ENCODE measurements around the gene ADRA2C. TPM values are rescaled to one million over a fixed set of nuclear protein-coding genes. Genes with fewer than 3 reads are reported as not detected.

The ADRA2C gene
- total RNA-seq, 6 experiments from 2014 or later: 0.17 to 0.81 (median 0.65) TPM; not detected in 1

DNA sequence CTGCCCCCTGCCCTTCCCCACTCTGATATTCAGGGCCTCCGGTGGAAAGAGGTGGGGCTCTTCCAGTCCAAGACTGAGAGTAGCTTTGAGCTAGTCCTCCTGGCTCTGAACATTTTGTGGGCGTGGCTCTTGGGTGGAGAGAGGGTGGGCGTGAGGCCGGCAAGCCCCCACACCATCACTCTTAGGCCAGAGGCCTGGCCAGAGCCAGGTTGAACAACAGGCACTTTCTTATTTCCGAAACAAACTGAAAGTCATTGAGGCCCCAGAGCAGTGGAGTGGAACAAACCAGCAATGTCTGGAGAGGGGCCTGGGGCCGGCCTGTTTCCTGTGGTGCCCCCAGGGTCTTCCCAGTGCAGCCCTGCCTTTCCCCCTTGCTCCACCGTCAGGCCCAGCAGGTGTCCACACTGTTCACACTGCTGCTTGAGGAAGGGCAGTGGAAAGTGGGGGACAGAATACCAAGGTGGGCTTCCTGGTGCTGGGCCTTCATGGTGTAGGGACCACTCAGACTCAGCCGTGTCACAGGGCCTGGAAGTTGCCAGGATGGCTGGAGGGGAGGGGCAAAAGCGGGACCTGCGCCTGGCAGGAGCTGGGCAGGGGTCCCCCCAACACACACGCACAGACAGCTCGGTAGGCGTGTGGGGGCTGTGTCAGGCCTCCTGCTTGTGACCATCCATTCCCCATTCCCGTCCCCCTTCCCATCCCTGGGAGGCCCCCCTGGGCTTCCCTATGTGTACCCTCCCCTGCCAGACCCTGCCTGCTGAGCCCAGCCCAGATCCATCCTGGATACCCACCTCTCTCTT, 2.9 kb downstream of the ADRA2C start:
- H3K27ac ChIP-seq: no peak overlapping the region
- no peak for TF ChIP-seq POLR2A (IDR thresholded peaks at IDR 0.05)
- TF ChIP-seq, protein P1, sequence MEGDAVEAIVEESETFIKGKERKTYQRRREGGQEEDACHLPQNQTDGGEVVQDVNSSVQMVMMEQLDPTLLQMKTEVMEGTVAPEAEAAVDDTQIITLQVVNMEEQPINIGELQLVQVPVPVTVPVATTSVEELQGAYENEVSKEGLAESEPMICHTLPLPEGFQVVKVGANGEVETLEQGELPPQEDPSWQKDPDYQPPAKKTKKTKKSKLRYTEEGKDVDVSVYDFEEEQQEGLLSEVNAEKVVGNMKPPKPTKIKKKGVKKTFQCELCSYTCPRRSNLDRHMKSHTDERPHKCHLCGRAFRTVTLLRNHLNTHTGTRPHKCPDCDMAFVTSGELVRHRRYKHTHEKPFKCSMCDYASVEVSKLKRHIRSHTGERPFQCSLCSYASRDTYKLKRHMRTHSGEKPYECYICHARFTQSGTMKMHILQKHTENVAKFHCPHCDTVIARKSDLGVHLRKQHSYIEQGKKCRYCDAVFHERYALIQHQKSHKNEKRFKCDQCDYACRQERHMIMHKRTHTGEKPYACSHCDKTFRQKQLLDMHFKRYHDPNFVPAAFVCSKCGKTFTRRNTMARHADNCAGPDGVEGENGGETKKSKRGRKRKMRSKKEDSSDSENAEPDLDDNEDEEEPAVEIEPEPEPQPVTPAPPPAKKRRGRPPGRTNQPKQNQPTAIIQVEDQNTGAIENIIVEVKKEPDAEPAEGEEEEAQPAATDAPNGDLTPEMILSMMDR (IDR thresholded peaks at IDR 0.05): no peak
- no peak for DNase-seq

DNA sequence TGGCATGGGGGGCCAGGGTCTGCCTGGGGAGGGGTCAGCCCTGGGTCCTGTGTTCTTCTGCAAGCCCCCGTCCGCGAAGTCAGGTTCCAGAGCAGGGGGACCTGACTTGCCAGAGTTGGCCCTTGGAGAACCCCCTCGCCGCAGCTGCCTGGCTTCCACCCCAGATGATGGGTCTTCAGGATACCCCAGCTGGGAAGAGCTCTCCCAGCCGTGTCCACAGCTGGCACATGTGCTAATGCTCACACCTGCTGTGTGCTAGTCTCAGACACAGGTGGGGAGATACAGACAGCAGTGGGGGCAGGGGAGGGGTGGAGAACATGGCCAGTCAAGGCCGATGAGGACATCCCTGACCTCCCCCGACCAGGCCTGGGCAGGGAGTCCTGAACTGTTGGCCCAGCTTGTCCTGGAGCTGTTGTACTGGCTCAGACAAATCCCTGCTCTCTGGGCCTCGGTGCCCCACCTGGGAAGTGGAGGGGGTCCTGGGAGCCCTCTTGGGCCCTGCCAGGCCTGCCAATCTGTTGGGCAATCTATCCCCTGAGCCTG, 3.5 kb downstream of the ADRA2C start:
- no peaks in the 10 kb centered on the region for H3K27me3 ChIP-seq
- ATAC-seq: no peak
- peaks cover 0 to 3% (median 0%) of the 10 kb centered on the region in 4 donors for H3K4me1 ChIP-seq
- WGBS (ENCODE audit: insufficient coverage, low coverage, low lambda C conversion rate, missing lambda C conversion rate): no CpG with 5 or more reads among the region's 9 CpGs
- no peaks in the 10 kb centered on the region for H3K9me3 ChIP-seq
- DNase-seq: no peak
- H3K4me3 ChIP-seq: no peak overlapping the region
- intact Hi-C loops (cut with DNase I): loop anchor here (5.0 to 10.0 kb wide), 2 partner anchors 105 to 108 kb away; no protein-coding TSS in a partner anchor
- H3K27ac ChIP-seq: no peak overlapping the region
- H3K36me3 ChIP-seq: no peaks in the 10 kb centered on the region
- TF ChIP-seq POLR2A (IDR thresholded peaks at IDR 0.05): no peak
- TF ChIP-seq, protein P1 (IDR thresholded peaks at IDR 0.05): no peak

More for the DNA sequence above, 2.9 kb downstream of the ADRA2C start:
- WGBS (ENCODE audit: insufficient coverage, low coverage, low lambda C conversion rate, missing lambda C conversion rate): 7% methylated on average over 5 of the region's 14 CpGs
- no peaks in the 10 kb centered on the region for H3K9me3 ChIP-seq
- ATAC-seq: no peak
- peaks cover 0 to 3% (median 0%) of the 10 kb centered on the region in 4 donors for H3K4me1 ChIP-seq
- no peak overlapping the region for H3K4me3 ChIP-seq
- H3K36me3 ChIP-seq: no peaks in the 10 kb centered on the region
- no peaks in the 10 kb centered on the region for H3K27me3 ChIP-seq
- intact Hi-C loops (cut with DNase I): loop anchor here (5.0 to 10.0 kb wide), 2 partner anchors 106 to 108 kb away; no protein-coding TSS in a partner anchor

DNA sequence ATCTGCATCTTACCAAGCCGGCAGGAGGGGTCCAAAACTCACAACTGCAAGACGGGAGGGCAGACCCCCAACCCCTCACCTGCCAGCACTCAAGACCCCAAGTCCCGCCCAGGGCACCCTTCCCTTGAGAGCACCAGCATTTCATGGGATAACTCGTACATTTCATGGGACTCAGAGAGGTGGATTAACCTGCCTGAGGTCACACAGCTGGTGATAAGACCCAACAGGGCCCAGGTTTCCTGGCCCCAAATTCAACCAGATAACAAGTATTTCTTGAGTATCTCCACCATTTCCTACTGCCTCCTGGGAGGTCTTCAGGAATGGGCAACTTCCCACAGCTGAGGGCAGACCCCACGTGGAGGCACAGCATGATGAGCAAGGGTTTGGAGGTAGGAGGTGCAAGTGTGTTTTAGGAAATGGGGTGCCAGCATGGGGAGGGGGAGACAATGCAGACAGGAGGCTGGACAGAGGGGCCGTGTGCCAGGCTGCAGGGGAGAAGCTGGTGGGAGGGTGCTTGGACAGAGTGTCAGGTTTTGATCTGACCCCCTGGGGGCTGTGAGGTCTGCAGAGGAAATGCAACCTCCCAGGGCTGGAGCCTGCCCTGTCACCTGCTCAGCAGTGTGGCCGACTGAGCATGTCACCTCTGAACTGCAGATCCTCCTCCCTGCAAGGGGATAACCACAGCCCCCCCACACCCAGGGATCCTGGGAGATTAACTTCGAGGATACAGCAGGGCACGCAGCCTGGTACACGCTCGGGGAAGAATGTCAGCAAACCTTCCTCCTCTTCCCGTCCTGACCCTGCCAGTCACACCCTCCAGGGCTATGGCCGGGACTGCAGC, 4.4 kb downstream of the ADRA2C start:
- H3K4me3 ChIP-seq: no peak overlapping the region
- no peak for ATAC-seq
- DNase-seq: no peak
- H3K4me1 ChIP-seq: no peaks in the 10 kb centered on the region
- no peaks in the 10 kb centered on the region for H3K27me3 ChIP-seq
- intact Hi-C loops (cut with DNase I): no loop called here
- H3K9me3 ChIP-seq: no peaks in the 10 kb centered on the region
- no peak overlapping the region for H3K27ac ChIP-seq
- TF ChIP-seq, protein P1 (IDR thresholded peaks at IDR 0.05): no peak
- no peak for TF ChIP-seq POLR2A (IDR thresholded peaks at IDR 0.05)
- 60% methylated on average over 2 of the region's 13 CpGs for WGBS (ENCODE audit: insufficient coverage, low coverage, low lambda C conversion rate, missing lambda C conversion rate)
- H3K36me3 ChIP-seq: no peaks in the 10 kb centered on the region

DNA sequence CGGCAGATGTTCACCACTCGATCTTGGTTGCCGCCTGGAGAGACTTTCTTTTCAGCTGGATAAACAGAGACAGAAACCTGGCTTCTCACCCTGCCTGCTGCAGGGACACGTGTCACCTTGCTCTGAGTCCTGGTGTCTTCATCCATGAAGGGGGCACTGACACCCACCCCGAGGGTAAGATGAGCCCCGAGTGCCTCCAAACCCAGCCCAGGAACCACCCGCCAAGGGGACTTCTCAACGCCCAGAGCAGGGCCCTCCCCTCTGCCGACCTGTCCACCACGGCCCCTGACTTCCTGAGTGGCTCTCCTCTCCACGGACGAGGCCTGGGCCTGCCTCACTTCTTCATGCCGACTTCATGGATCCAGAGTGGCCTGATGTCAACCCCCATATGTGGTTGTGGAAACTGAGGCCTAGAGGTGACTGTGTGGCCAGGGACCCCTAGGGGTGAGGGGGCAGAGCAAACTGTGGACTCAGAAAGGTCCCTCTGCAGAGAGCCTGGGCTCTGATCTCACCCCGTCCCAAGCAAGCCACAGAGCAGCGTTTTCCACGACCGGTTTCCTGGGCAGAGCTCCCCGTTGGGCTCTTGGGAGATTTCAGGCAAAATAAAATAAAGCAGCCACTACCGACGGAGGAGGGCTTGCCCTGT, 5.1 kb downstream of the ADRA2C start:
- TF ChIP-seq POLR2A (IDR thresholded peaks at IDR 0.05): no peak
- TF ChIP-seq, protein P1 (IDR thresholded peaks at IDR 0.05): no peak
- no peaks in the 10 kb centered on the region for H3K27me3 ChIP-seq
- no peaks in the 10 kb centered on the region for H3K36me3 ChIP-seq
- H3K4me3 ChIP-seq: no peak overlapping the region
- H3K27ac ChIP-seq: no peak overlapping the region
- no peaks in the 10 kb centered on the region for H3K4me1 ChIP-seq
- no peak for DNase-seq
- intact Hi-C loops (cut with DNase I): no loop called here
- no peak for ATAC-seq
- WGBS (ENCODE audit: insufficient coverage, low coverage, low lambda C conversion rate, missing lambda C conversion rate): 49% methylated on average over 7 of the region's 20 CpGs
- no peaks in the 10 kb centered on the region for H3K9me3 ChIP-seq

Data from right lobe of liver (tissue), 6 donors.